DMS79 (cell line): ENCODE data around the gene MIOS.

Source experiments
- DNase-seq: peaks from one replicate; lab custom pipeline; 2025; lab: John Stamatoyannopoulos, UW

Gene MIOS

DNA sequence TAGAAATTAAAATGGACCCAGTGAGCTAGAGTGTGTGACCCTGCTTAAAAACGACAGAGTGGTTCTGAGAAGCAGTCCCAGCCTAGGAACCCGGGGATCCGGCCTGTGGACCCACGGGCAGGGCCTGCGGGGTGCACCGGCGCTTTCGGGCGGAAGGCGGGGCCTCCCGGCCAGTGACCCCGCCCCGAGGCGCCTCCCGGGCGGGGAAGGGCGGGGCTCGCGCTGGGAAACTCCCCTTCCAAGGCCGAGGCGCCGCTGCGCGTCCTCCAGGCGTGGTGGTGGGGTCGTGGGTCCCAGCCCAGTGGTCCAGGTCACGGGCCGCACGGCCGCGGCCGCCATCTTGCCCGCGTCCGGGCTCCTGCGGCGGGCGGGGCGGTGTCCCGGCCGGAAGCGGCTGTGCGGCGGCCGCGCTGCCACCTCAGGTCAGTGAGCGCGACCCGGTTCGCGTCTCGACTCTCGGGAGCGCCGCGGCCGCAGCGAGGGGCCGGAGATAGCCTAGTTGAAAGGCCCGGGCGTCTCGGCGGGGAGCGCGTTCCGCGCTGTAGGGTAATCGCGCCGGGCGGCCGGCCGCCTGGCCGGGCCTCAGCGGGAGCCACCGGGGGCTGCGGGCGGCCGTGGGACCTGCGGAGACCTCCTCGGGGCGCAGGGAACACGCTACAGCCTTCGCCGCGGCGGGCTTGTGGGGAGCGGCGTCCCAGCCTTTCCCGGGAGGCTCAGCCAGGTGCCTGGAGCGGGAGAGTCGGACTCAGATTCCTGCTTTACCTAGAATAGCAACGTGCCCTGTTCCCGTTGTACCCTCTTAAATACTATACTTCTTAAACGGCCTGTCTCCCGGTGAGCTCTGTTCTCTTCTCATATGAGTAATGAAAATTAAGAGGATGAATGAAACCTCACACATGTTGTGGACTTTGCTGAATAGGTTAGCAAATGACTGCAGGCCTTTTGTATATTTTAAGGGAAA, at the start of gene MIOS:
Gene MIOS (plus strand): TSS at position 234 of the 961 bp plus-strand sequence. CDS start 5,592 bp downstream, outside the sequence.
- peak; percentile 35 for DNase-seq

- no peak for DNase-seq
Observed at GRCh38 chr7:7517754-7518153, 48.9 kb upstream of the MIOS start.

DNA sequence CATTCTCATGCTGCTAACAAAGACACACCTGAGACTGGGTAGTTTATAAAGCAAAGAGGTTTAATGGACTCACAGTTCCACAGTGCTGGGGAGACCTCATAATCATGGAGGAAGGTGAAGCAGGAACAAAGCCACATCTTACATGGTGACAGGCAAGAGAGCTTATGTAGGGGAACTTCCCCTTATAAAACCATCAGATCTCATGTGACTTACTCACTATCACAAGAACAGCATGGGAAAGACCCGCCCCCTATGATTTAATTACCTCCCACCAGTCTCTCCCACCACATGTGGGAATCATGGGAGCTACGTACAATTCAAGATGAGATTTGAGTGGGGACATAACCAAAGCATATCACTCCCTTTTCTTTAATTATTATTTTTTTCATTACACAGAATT, 47.6 kb upstream of the MIOS start:
- DNase-seq: no peak

DNA sequence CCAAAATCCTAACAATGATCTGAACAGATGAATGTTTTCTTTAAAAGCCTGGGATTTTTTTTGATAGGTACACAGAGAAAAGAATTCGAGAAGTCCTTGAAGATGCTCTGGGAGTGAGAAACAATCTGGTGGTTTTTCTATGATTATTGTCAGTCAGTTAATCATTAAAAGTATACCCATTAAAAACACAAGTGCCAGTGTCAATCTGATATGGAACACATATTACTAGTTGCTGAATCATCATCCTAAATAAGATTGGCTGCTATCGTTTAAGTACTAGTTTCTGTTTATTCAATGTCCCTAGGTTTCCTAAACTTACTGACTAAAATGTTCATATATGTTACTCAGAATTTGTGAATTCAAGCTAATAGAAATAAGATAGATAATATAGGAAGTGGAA, 47.2 kb upstream of the MIOS start:
- no peak for DNase-seq

- DNase-seq: no peak
Observed at GRCh38 chr7:7521259-7521658, 45.4 kb upstream of the MIOS start.

DNA sequence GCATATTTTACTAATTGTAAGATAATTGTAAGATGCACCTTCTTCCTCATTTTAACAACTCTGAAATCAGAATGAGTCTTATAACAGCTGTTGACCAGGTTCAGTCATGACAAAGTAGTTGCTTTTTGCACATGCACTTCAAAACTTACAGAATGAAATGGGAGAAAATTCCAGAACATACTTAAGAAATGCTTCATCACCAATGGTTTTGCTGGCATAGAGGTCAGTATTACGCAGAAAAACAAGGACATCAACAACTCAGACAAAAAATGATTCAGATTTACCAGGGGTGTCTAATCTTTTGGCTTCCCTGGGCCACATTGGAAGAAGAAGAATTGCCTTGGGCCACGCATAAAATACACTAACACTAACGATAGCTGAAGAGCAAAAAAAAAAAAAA, 44.3 kb upstream of the MIOS start:
- DNase-seq: no peak

DNA sequence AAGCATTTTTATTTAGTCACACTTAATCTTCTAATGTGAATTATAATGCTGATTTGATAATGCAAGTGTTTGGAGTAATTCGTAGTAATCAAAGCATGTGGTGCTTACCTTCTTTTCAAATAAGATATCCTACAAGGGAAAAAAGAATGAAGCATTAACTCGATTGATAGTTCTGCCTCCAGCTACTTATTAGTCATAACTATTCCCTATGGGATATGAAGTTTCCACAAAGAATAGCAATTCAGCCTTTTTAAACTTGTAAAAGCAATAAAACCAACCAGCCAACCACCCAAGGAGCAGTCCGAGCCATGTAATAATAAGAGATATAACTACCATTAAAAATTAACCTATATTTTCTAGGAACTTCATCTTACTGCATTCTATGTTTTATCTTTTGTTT, 42.6 kb upstream of the MIOS start:
- no peak for DNase-seq

DNA sequence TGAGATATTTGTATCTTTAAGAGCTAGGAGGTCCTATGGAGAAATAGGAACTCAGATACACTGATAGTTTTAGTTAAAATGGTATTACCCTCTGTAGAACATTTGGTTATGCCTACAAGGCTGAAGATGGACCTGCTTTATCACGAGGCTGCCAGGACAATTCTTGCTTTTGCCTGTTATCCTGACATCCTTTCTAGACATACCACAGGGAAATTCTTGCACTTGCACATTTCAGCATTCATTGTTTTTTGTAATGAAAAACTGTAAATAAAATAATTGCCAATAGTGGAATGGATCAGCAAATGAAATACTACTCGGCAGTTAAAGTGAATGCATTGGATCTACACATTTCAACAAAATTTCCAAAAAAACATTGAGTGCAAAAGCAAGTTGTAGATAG, 40.7 kb upstream of the MIOS start:
- DNase-seq: no peak

DNA sequence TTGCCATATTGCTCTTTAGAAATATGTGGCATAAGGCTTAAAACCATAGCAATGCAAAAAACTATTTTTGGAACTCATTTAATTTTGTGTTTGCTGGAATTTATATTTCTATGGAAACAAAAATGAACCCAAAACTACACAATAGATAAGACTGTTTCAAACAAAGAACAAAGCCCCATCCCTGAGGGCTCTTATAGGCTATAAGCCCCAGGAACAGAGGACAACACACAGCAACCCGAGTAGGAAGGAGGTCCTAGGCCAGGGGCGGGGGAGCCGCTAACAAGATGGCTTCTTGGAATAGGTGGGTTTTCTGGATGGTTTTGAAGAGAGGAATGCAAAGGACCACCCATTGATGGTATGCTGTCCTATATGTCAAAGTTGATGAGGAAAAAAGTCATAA, 39.6 kb upstream of the MIOS start:
- DNase-seq: no peak

DNA sequence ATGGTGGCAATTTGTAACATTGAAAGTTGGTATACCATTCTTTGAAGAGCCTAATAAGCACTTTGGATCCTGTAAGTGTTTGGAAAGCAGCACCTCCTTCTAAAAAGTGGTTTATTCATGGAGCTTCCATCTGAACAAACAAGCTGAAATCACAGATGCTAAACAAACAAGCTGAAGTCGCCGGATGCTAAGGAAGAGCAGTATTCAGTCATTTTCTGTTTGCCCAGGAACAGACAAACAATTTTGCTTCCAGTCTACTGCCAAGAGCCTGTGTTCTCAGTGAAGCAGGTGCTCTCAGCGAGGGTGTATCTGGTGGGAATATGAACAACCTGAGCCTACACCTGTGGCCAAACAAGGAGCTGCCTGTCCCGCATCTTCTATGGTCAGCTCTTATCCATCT, 37.4 kb upstream of the MIOS start:
- DNase-seq: peak; percentile 61

GRCh38 chr7:7533831-7534430, 32.8 kb upstream of the MIOS start:
- no peak for DNase-seq

DNA sequence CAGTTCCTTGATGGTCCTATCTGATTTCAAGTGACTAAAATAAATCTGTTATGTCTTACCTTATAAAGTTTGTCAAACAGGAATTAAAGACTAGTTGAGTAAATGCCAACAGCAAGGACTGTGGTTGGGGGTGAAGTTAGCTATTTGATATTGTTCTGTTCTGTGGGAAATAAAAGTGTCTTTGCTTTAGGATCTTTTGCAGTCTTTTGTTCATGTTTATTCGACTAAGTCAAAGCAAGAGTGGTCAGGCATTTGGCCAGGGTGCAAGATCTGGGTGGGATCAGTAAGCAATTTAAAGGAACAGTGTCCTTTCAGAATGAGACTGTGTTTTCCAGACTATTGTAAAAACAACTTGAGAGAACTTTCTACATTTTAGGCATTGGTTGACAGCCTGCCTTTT, 31.0 kb upstream of the MIOS start, which contains the start of gene COL28A1:
Gene COL28A1 (minus strand): TSS at position 183 of the 400 bp plus-strand sequence. CDS start 2,998 bp downstream, outside the sequence.
- no peak for DNase-seq

DNA sequence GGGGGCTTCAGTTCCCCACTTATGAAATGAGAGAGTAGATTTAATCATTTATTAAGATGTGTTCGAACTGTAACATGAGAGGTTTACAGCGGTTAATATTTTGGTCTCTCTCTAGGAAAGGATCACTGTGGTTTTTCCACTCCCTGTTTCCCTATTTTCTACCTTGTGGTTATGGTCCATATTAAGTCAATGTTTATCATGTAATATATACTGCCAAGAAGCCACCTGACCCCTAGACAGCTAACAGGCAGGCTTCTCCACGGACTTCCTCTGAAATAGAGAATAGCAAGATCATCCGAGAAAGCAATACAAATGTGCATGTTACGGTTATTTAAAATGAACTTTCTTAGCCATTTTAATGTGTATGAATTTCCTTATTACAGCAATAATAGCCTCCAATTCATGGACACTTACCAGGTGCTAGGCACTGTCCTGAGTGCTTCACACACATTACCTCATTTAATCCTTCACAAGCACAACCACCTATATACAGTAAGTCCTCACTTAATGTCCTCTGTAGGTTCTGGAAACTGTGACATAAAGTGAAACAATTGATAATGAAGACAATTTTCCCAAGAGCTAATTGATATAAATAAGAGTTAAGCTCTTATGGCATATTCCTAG, 30.2 kb upstream of the MIOS start:
- no peak for DNase-seq

- DNase-seq: no peak
Observed at GRCh38 chr7:7537711-7538110, 29.0 kb upstream of the MIOS start.

GRCh38 chr7:7539152-7539551, 27.5 kb upstream of the MIOS start:
- no peak for DNase-seq

DNA sequence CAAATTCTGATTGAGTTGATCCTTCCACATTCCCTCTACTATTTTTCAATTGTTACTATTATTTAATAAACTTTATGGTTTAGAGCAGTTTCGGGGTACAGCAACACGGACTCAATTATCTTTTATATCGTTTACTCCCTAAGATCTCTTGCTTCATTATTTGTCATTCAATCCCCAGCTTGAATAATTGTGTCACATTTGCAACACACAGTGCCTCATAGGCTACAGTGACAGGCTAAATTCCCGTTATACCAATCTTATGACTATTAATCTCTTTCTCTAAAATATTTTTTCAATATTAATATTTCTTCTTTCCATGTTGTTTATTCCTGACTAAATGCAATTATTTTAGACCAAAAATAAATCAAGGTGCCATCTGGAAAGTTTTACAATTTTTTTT, 27.0 kb upstream of the MIOS start:
- no peak for DNase-seq

GRCh38 chr7:7542251-7542835, 24.3 kb upstream of the MIOS start:
- DNase-seq: no peak

DNA sequence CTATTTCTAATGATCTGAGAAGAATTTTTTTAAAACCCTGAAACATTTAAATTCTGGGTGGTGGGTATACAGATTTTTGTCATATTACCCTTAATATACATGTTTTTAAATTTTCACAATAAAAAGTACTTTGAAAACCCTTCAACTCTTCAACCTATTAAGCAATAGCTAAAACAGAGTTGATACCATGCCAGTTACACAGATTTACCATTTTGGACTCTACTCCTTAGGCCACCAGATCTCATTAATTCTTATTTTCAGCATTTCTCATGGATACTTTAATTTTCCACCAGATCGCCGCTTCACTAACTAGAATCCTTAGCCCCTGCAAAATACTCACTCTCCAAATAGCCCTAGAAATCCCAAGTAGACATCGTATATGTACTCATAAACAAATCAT, 18.3 kb upstream of the MIOS start:
- DNase-seq: no peak

DNA sequence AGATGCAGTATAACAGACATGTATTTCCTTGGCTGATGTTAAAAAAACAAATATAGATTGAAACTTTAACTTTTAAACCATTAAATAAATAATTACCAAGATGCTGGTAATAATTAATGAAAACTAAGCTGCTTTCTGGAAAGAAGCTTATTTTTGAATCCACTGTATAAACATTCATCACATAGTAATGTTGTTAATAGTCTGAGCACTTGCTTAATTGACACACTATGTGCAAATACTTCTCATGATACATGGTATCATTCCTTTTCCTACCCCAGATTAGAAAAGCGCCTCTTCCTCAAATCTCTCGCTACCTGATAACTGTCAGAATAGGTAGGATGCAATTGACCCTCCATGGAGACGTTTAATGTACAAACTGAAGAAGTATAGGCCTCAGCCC, 16.0 kb upstream of the MIOS start:
- DNase-seq: no peak

DNA sequence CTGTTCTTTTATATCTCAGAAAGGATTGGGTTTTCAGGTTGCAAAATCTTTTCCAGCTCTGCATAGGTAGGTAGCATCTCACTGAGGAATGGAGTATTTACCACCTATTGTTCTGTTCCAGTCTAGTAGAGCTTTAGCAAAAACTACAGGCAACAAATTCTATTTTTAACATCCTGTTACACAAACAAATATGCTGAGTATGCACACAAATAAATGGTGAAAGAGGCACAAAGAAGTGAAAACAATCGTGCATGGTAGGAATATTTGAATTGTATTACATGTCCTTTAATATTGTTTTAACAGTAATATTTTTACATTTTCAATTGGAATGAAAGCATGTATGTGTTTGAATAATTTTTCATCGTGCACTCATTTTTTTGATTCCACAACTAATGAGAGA, 14.5 kb upstream of the MIOS start:
- no peak for DNase-seq

- no peak for DNase-seq
Observed at GRCh38 chr7:7553386-7553785, 13.3 kb upstream of the MIOS start.

DNA sequence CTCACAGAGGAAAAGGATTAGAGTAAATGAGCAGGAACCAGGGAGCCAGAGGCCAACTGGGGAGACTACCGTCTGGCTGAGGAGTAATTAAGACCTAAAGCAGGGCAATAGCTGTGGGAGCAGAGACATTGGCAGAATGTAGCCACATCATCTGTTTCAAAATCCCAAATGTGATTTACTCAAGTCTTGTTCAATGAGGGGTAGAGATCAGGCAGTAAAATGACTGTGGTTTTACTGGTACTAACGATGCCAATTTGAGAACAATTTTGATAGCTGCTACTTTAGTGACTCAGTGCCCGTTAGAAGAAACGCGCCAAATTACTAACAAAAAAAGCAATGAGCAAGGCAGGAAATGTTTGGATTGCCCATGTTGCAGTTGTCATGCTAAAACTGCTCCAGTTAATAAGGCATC, 12.7 kb upstream of the MIOS start:
- DNase-seq: no peak
